AG09309 (cell line): ENCODE results near the gene AKR1D1.
"Not testable (repeated sequence)": the region's sequence is repeated elsewhere in the genome, so short reads cannot be mapped to it uniquely, and the experiment has no call there.

Source experiments
- DNase-seq: peaks from one replicate; pipeline ENCODE4 v3.0.0-alpha.2; 2010; ENCODE audit warnings: low read depth
- H3K4me3 ChIP-seq: 2 replicates; pipeline ENCODE4 v1.5.1; 2011; ENCODE audit warnings: mild to moderate bottlenecking, low read depth, low read length, moderate library complexity; ENCODE audit not compliant: control insufficient read depth
- CTCF ChIP-seq: IDR thresholded peaks from 2 replicates; pipeline ENCODE4 v1.5.1; 2011; ENCODE audit warnings: mild to moderate bottlenecking, low read depth, low read length, inconsistent platforms; ENCODE audit not compliant: insufficient read depth, control insufficient read depth; ENCODE audit errors: missing control alignments

Gene AKR1D1

GRCh38 chr7:138032770-138033169 lies 43.5 kb upstream of the AKR1D1 start:
- no peak for DNase-seq
- TF ChIP-seq CTCF: no peak
- no peak overlapping the region for H3K4me3 ChIP-seq

- TF ChIP-seq CTCF: no peak
- no peak overlapping the region for H3K4me3 ChIP-seq
- no peak for DNase-seq
These were observed 43.0 kb upstream of the AKR1D1 start for GRCh38 chr7:138033241-138033640.

- DNase-seq: no peak
- no peak for TF ChIP-seq CTCF
- H3K4me3 ChIP-seq: no peak overlapping the region
These were observed 40.1 kb upstream of the AKR1D1 start for GRCh38 chr7:138036135-138036534.

GRCh38 chr7:138040063-138040462 lies 36.2 kb upstream of the AKR1D1 start:
- not testable (repeated sequence) for H3K4me3 ChIP-seq, DNase-seq

GRCh38 chr7:138044897-138045296 lies 31.4 kb upstream of the AKR1D1 start:
- no peak for TF ChIP-seq CTCF
- H3K4me3 ChIP-seq: no peak overlapping the region
- no peak for DNase-seq

- TF ChIP-seq CTCF: no peak
- no peak overlapping the region for H3K4me3 ChIP-seq
- no peak for DNase-seq
These were observed 28.4 kb upstream of the AKR1D1 start for GRCh38 chr7:138047907-138048306.

GRCh38 chr7:138049505-138050116 lies 26.6 kb upstream of the AKR1D1 start:
- DNase-seq: no peak
- TF ChIP-seq CTCF: no peak
- H3K4me3 ChIP-seq: no peak overlapping the region

- not testable (repeated sequence) for H3K4me3 ChIP-seq, DNase-seq
These were observed 24.5 kb upstream of the AKR1D1 start for GRCh38 chr7:138051712-138052247.
